WTC11 (cell line): Measurements from ENCODE around the gene ZNF76. TPM values are rescaled to one million over a fixed set of nuclear protein-coding genes. Genes with fewer than 3 reads are reported as not detected.

Source experiments
- ATF6 ChIP-seq: sonication (generic); formaldehyde crosslinking; IDR thresholded peaks from 2 replicates; pipeline ENCODE4 v1.8.1; 2023; ENCODE audit warnings: mild to moderate bottlenecking, missing genetic modification reagents
- CREB1 ChIP-seq: sonication (generic); formaldehyde crosslinking; IDR thresholded peaks from 2 replicates; pipeline ENCODE4 v1.8.0; 2023; ENCODE audit warnings: mild to moderate bottlenecking, missing genetic modification reagents
- E2F4 ChIP-seq: sonication (generic); formaldehyde crosslinking; IDR thresholded peaks from 2 replicates; pipeline ENCODE4 v1.8.1; 2022; ENCODE audit warnings: low read depth, mild to moderate bottlenecking, moderate library complexity, missing genetic modification reagents, borderline replicate concordance
- EMX1 ChIP-seq: fragments of 250-450 bp; sonication (Bioruptor Pico); IDR thresholded peaks from 2 replicates; pipeline ENCODE4 v1.8.0; 2021; ENCODE audit warnings: mild to moderate bottlenecking
- MYBL2 ChIP-seq: sonication (generic); formaldehyde crosslinking; IDR thresholded peaks from 2 replicates; pipeline ENCODE4 v1.8.1; 2023; ENCODE audit warnings: mild to moderate bottlenecking, moderate library complexity, missing genetic modification reagents
- NFATC4 ChIP-seq: fragments of 250-450 bp; sonication (Bioruptor Pico); IDR thresholded peaks from 2 replicates; pipeline ENCODE4 v1.9.0; 2021; ENCODE audit warnings: mild to moderate bottlenecking
- ZBTB43 ChIP-seq: sonication (generic); formaldehyde crosslinking; IDR thresholded peaks from 2 replicates; pipeline ENCODE4 v1.8.1; 2023; ENCODE audit warnings: mild to moderate bottlenecking, missing genetic modification reagents
- ZNF281 ChIP-seq: sonication (generic); formaldehyde crosslinking; IDR thresholded peaks from 2 replicates; pipeline ENCODE4 v1.8.0; 2023; ENCODE audit warnings: mild to moderate bottlenecking, missing genetic modification reagents
- ZNF512 ChIP-seq: sonication (generic); formaldehyde crosslinking; IDR thresholded peaks from 2 replicates; pipeline ENCODE4 v1.8.1; 2022; ENCODE audit warnings: missing genetic modification reagents, borderline replicate concordance
- total RNA-seq: library from RNA; stranded (reverse); gene quantifications from 3 replicates; pipeline ENCODE4 v1.2.3, GENCODE V29; 2021
- TF ChIP-seq, protein P1 (sequence below): sonication (generic); formaldehyde crosslinking; IDR thresholded peaks from 2 replicates; pipeline ENCODE4 v1.8.1; 2023; ENCODE audit warnings: mild to moderate bottlenecking, missing genetic modification reagents, borderline replicate concordance
- TF ChIP-seq, protein P2 (sequence below): sonication (generic); formaldehyde crosslinking; IDR thresholded peaks from 2 replicates; pipeline ENCODE4 v1.8.0; 2022; ENCODE audit warnings: mild to moderate bottlenecking, missing genetic modification reagents
- TF ChIP-seq, protein P3 (sequence below): sonication (generic); formaldehyde crosslinking; IDR thresholded peaks from 2 replicates; pipeline ENCODE4 v1.8.0; 2022; ENCODE audit warnings: missing genetic modification reagents
- TF ChIP-seq, protein P4 (sequence below): fragments of 250-450 bp; sonication (Bioruptor Pico); conservative IDR thresholded peaks from 2 replicates; pipeline ENCODE4 v1.9.0; 2021; ENCODE audit warnings: mild to moderate bottlenecking

ZNF76 gene
- total RNA-seq, 1 experiment from 2014 or later: 25.8 TPM

GRCh38 chr6:35297601-35298481 lies 38.3 kb downstream of the ZNF76 start, which contains the start of gene DEF6 (continued):
- TF ChIP-seq ATF6 (CRISPR knock-in tag): no peak
- TF ChIP-seq CREB1 (CRISPR knock-in tag): no peak
- no peak for TF ChIP-seq ZBTB43
- TF ChIP-seq, protein P1, sequence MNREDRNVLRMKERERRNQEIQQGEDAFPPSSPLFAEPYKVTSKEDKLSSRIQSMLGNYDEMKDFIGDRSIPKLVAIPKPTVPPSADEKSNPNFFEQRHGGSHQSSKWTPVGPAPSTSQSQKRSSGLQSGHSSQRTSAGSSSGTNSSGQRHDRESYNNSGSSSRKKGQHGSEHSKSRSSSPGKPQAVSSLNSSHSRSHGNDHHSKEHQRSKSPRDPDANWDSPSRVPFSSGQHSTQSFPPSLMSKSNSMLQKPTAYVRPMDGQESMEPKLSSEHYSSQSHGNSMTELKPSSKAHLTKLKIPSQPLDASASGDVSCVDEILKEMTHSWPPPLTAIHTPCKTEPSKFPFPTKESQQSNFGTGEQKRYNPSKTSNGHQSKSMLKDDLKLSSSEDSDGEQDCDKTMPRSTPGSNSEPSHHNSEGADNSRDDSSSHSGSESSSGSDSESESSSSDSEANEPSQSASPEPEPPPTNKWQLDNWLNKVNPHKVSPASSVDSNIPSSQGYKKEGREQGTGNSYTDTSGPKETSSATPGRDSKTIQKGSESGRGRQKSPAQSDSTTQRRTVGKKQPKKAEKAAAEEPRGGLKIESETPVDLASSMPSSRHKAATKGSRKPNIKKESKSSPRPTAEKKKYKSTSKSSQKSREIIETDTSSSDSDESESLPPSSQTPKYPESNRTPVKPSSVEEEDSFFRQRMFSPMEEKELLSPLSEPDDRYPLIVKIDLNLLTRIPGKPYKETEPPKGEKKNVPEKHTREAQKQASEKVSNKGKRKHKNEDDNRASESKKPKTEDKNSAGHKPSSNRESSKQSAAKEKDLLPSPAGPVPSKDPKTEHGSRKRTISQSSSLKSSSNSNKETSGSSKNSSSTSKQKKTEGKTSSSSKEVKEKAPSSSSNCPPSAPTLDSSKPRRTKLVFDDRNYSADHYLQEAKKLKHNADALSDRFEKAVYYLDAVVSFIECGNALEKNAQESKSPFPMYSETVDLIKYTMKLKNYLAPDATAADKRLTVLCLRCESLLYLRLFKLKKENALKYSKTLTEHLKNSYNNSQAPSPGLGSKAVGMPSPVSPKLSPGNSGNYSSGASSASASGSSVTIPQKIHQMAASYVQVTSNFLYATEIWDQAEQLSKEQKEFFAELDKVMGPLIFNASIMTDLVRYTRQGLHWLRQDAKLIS (CRISPR knock-in tag): no peak
- peak; percentile 77; the same call in 1 of the 2 replicates for TF ChIP-seq MYBL2 (CRISPR knock-in tag)
- TF ChIP-seq E2F4 (CRISPR knock-in tag): no peak
- no peak for TF ChIP-seq ZNF281 (CRISPR knock-in tag)
- TF ChIP-seq, protein P2, sequence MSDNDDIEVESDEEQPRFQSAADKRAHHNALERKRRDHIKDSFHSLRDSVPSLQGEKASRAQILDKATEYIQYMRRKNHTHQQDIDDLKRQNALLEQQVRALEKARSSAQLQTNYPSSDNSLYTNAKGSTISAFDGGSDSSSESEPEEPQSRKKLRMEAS (CRISPR knock-in tag): peak; percentile 87
- no peak for TF ChIP-seq EMX1 (CRISPR knock-in tag)
- TF ChIP-seq, protein P3, sequence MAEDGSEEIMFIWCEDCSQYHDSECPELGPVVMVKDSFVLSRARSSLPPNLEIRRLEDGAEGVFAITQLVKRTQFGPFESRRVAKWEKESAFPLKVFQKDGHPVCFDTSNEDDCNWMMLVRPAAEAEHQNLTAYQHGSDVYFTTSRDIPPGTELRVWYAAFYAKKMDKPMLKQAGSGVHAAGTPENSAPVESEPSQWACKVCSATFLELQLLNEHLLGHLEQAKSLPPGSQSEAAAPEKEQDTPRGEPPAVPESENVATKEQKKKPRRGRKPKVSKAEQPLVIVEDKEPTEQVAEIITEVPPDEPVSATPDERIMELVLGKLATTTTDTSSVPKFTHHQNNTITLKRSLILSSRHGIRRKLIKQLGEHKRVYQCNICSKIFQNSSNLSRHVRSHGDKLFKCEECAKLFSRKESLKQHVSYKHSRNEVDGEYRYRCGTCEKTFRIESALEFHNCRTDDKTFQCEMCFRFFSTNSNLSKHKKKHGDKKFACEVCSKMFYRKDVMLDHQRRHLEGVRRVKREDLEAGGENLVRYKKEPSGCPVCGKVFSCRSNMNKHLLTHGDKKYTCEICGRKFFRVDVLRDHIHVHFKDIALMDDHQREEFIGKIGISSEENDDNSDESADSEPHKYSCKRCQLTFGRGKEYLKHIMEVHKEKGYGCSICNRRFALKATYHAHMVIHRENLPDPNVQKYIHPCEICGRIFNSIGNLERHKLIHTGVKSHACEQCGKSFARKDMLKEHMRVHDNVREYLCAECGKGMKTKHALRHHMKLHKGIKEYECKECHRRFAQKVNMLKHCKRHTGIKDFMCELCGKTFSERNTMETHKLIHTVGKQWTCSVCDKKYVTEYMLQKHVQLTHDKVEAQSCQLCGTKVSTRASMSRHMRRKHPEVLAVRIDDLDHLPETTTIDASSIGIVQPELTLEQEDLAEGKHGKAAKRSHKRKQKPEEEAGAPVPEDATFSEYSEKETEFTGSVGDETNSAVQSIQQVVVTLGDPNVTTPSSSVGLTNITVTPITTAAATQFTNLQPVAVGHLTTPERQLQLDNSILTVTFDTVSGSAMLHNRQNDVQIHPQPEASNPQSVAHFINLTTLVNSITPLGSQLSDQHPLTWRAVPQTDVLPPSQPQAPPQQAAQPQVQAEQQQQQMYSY: no peak
- TF ChIP-seq ZNF512: no peak
- TF ChIP-seq NFATC4 (CRISPR knock-in tag): no peak; the same call in 1 of the 2 replicates
- TF ChIP-seq, protein P4, sequence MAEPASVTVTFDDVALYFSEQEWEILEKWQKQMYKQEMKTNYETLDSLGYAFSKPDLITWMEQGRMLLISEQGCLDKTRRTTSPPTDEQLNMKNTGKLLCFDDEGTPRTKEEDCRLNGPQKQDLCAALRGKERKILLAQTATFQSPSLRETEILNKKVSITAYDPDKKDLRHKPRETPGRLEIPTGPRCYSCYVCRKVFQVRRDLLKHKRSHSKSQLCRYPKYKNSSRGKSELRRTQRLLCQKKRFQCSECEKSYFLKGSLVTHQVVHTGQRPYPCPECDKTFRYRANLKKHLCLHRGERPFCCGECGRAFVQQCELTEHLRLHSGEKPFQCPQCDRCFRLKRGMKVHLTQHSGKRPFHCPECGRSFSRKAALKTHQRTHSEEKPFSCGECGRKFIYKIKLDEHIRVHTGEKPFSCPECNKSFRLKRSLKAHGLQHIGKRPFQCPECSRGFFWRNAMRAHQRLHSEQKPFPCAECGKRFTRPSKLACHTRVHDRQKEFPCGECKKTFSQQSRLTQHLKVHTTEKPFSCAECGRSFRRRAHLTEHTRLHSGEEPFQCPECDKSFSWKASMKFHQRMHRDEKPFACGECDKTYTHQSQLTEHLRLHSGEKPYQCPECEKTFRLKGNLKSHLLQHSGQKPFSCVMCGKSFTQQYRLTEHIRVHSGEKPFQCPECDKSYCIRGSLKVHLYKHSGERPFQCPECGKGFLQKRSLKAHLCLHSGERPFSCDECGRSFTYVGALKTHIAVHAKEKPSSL: no peak
